ENCODE measurements around the gene SERTM2.
A peak's percentile ranks its signal among the peaks of the same experiment; 100 is the strongest.

Gene SERTM2

GRCh38 chrX:111511477-111511876, at the start of gene SERTM2:
TSS of gene SERTM2 (plus strand) at chrX:111511645. CDS start at chrX:111518858, 7,213 bp downstream.
- peak; percentile 57 for DNase-seq (ENCODE audit: low read depth, low spot score)

GRCh38 chrX:111465669-111466068, 45.8 kb upstream of the SERTM2 start:
- DNase-seq (ENCODE audit: low read depth, low spot score) = no peak

- no peak for DNase-seq (ENCODE audit: low read depth, low spot score)
Observed at GRCh38 chrX:111467896-111468295, 43.5 kb upstream of the SERTM2 start.

- DNase-seq (ENCODE audit: low read depth, low spot score) = no peak
Observed at GRCh38 chrX:111470681-111471403, 40.6 kb upstream of the SERTM2 start.

- DNase-seq (ENCODE audit: low read depth, low spot score) = no peak
Observed at GRCh38 chrX:111481896-111482295, 29.5 kb upstream of the SERTM2 start.

GRCh38 chrX:111483135-111483534, 28.3 kb upstream of the SERTM2 start:
- no peak for DNase-seq (ENCODE audit: low read depth, low spot score)

GRCh38 chrX:111483881-111484280, 27.6 kb upstream of the SERTM2 start:
- no peak for DNase-seq (ENCODE audit: low read depth, low spot score)

GRCh38 chrX:111490688-111491087, 20.8 kb upstream of the SERTM2 start:
- no peak for DNase-seq (ENCODE audit: low read depth, low spot score)

- DNase-seq (ENCODE audit: low read depth, low spot score) = no peak
Observed at GRCh38 chrX:111492085-111492484, 19.4 kb upstream of the SERTM2 start.

GRCh38 chrX:111498538-111499103, 12.8 kb upstream of the SERTM2 start:
- DNase-seq (ENCODE audit: low read depth, low spot score) = no peak

- DNase-seq (ENCODE audit: low read depth, low spot score) = no peak
Observed at GRCh38 chrX:111503485-111503993, 7.9 kb upstream of the SERTM2 start.

- DNase-seq (ENCODE audit: low read depth, low spot score) = no peak
Observed at GRCh38 chrX:111504941-111505340, 6.5 kb upstream of the SERTM2 start.

- DNase-seq (ENCODE audit: low read depth, low spot score) = no peak
Observed at GRCh38 chrX:111505783-111506182, 5.7 kb upstream of the SERTM2 start.

GRCh38 chrX:111506826-111507225, 4.6 kb upstream of the SERTM2 start:
- no peak for DNase-seq (ENCODE audit: low read depth, low spot score)

GRCh38 chrX:111507933-111508332, 3.5 kb upstream of the SERTM2 start:
- DNase-seq (ENCODE audit: low read depth, low spot score) = no peak

GRCh38 chrX:111515298-111515697, 3.9 kb downstream of the SERTM2 start:
- no peak for DNase-seq (ENCODE audit: low read depth, low spot score)

- DNase-seq (ENCODE audit: low read depth, low spot score) = no peak
Observed at GRCh38 chrX:111518667-111519066, 7.2 kb downstream of the SERTM2 start.

- peak; percentile 70 for DNase-seq (ENCODE audit: low read depth, low spot score)
Observed at GRCh38 chrX:111519215-111519614, 7.8 kb downstream of the SERTM2 start.

- DNase-seq (ENCODE audit: low read depth, low spot score) = no peak
Observed at GRCh38 chrX:111520506-111520905, 9.1 kb downstream of the SERTM2 start.

- DNase-seq (ENCODE audit: low read depth, low spot score) = no peak
Observed at GRCh38 chrX:111521169-111521568, 9.7 kb downstream of the SERTM2 start.

GRCh38 chrX:111543212-111543741, 31.8 kb downstream of the SERTM2 start:
- DNase-seq (ENCODE audit: low read depth, low spot score) = peak; percentile 75

- peak; percentile 45 for DNase-seq (ENCODE audit: low read depth, low spot score)
Observed at GRCh38 chrX:111549235-111549634, 37.8 kb downstream of the SERTM2 start.

- peak; percentile 36 for DNase-seq (ENCODE audit: low read depth, low spot score)
Observed at GRCh38 chrX:111555406-111555958, 44.0 kb downstream of the SERTM2 start.

Measured in ELF-1 (cell line).